HepG2 (cell line): ENCODE results near the gene DCTN3. TPM values are rescaled to one million over a fixed set of nuclear protein-coding genes. Genes with fewer than 3 reads are reported as not detected.

Source experiments
- GABPA ChIP-seq, 2 experiments: IDR thresholded peaks; 2 replicates each; pipeline ENCODE4 v1.6.1; 2011 to 2016; ENCODE audit warnings: low read depth in 2 of 2, low read length in 1 of 2, missing biosample characterization in 1 of 2, missing genetic modification characterization in 1 of 2
- KAT7 ChIP-seq: IDR thresholded peaks from 2 replicates; pipeline ENCODE4 v1.6.1; 2018; ENCODE audit warnings: borderline replicate concordance, missing compliant biosample characterization
- MAF1 ChIP-seq: sonication (generic); formaldehyde crosslinking; IDR thresholded peaks from 2 replicates; pipeline ENCODE4 v1.5.0; 2020; ENCODE audit warnings: missing genetic modification reagents, borderline replicate concordance
- MTA1 ChIP-seq: sonication (generic); formaldehyde crosslinking; IDR thresholded peaks from 2 replicates; pipeline ENCODE4 v1.4.0; 2020; ENCODE audit warnings: missing genetic modification reagents, mild to moderate bottlenecking, borderline replicate concordance
- RFXANK ChIP-seq: IDR thresholded peaks from 2 replicates; pipeline ENCODE4 v1.6.1; 2016
- SOX5 ChIP-seq: IDR thresholded peaks from 2 replicates; pipeline ENCODE4 v1.6.1; 2016; ENCODE audit warnings: borderline replicate concordance
- ZNF180 ChIP-seq: sonication (generic); formaldehyde crosslinking; IDR thresholded peaks from 2 replicates; pipeline ENCODE4 v1.4.0; 2020; ENCODE audit warnings: low read depth, missing genetic modification reagents, borderline replicate concordance
- ZNF224 ChIP-seq: sonication (generic); formaldehyde crosslinking; IDR thresholded peaks from 2 replicates; pipeline ENCODE4 v1.5.0; 2020; ENCODE audit warnings: mild to moderate bottlenecking, missing genetic modification reagents
- ZNF230 ChIP-seq: sonication (generic); formaldehyde crosslinking; IDR thresholded peaks from 2 replicates; pipeline ENCODE4 v1.4.0; 2020; ENCODE audit warnings: mild to moderate bottlenecking, missing genetic modification reagents
- ZNF256 ChIP-seq: sonication (generic); formaldehyde crosslinking; conservative IDR thresholded peaks from 2 replicates; pipeline ENCODE4 v1.4.0; 2020; ENCODE audit warnings: missing genetic modification reagents
- ZNF382 ChIP-seq: sonication (generic); formaldehyde crosslinking; IDR thresholded peaks from 2 replicates; pipeline ENCODE4 v1.5.0; 2020; ENCODE audit warnings: missing genetic modification reagents, mild to moderate bottlenecking, borderline replicate concordance
- ZNF652 ChIP-seq: IDR thresholded peaks from 2 replicates; pipeline ENCODE4 v1.6.1; 2016; ENCODE audit warnings: low read depth, borderline replicate concordance
- polyA plus RNA-seq, 8 experiments: library from polyadenylated mRNA; depleted of rRNA in 3 of 8; stranded (reverse) in 7 of 8; unstranded in 1 of 8; fragments of >200 nt; fragmentation: Illumina TruSeq in 4 of 8; extraction: Trizol in 4 of 8; gene quantifications; 2 replicates each; pipeline versions ENCODE4 v1.2.1 to v1.2.3, GENCODE V29; 2011 to 2016; ENCODE audit warnings: low read depth in 4 of 8, missing spikeins in 1 of 8, mixed read lengths in 1 of 8; ENCODE audit not compliant: insufficient read depth in 1 of 8
- total RNA-seq, 5 experiments: library from RNA; depleted of rRNA; stranded (reverse); fragments of >200 nt; fragmentation: Illumina TruSeq; extraction: Trizol; gene quantifications; 2 replicates each; pipeline ENCODE4 v1.2.3, GENCODE V29; 2016; ENCODE audit warnings: low read depth in 1 of 5
- TF ChIP-seq, protein P1 (sequence below): sonication (generic); formaldehyde crosslinking; IDR thresholded peaks from 2 replicates; pipeline ENCODE4 v1.9.0; 2021; ENCODE audit warnings: mild to moderate bottlenecking, missing genetic modification reagents
- TF ChIP-seq, protein P2 (sequence below): sonication (generic); formaldehyde crosslinking; IDR thresholded peaks from 2 replicates; pipeline ENCODE4 v1.5.1; 2020; ENCODE audit warnings: mild to moderate bottlenecking, missing genetic modification reagents
- TF ChIP-seq, protein P3 (sequence below): sonication (generic); formaldehyde crosslinking; IDR thresholded peaks from 2 replicates; pipeline ENCODE4 v1.8.0; 2022; ENCODE audit warnings: low read depth, missing genetic modification reagents
- TF ChIP-seq, protein P4 (sequence below): sonication (generic); formaldehyde crosslinking; IDR thresholded peaks from 2 replicates; pipeline ENCODE4 v1.4.0; 2020; ENCODE audit warnings: mild to moderate bottlenecking, low read depth, missing genetic modification reagents

Gene DCTN3
- total and polyA plus RNA-seq, 2 of the 13 experiments (the other 11 are each of a cell fraction or from before 2014, with no cell fraction given): 27.4 to 34.5 TPM

DNA sequence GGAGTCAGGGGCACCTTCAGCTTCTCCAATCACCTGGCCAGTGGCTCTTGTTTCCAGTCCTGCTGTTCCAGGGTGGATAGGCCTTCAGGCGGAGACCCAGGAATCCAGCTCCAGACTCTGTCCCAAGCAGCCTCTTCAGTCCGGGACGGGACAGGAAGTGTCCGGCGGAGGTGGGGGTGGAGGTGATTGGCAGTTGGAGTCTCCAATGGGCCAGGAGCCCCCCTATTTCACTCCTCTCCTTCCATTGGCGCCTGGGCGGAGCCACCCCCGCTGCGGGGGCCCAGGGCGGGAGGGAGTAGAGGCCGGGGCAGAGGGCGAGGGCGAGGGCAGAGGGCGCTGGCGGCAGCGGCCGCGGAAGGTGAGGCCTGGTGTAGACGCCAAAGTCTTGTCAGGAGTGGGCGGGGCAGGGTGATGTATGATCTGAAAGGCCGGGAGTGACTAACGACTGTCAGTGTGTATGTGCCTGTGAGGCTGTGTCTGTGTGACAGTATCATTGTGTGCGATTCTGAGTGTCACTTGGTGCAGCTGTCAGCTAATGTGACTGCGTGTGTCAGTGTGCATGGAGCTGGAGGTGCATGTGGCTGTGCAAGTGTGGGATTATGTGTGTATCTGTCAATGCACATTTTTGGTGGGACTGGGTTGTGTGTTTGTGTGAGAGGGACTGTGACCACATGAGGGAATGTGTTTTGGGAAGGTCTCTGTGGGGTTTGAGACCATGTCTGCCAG, 31.7 kb upstream of the DCTN3 start, which contains the start of gene IL11RA (continued):
- TF ChIP-seq GABPA (IDR thresholded peaks at IDR 0.05; ENCODE audit: low read depth, low read length) (no peak), GABPA (CRISPR knock-in tag; IDR thresholded peaks at IDR 0.05; ENCODE audit: low read depth) (peak; percentile 87), ZNF230 (CRISPR knock-in tag) (no peak), ZNF180 (CRISPR knock-in tag) (no peak), ZNF652 (CRISPR knock-in tag) (no peak), MTA1 (CRISPR knock-in tag) (peak; percentile 73; the same call in 1 of the 2 replicates), ZNF382 (CRISPR knock-in tag) (no peak), ZNF256 (no peak), KAT7 (CRISPR knock-in tag) (peak; percentile 63; the same call in 1 of the 2 replicates), SOX5 (CRISPR knock-in tag) (peak; percentile 22; the same call in 1 of the 2 replicates), RFXANK (CRISPR knock-in tag) (0 out of 2 replicates have a peak, but pooled peaks have one; percentile 48), ZNF224 (CRISPR knock-in tag) (no peak), MAF1 (no peak)
- TF ChIP-seq, protein P1, sequence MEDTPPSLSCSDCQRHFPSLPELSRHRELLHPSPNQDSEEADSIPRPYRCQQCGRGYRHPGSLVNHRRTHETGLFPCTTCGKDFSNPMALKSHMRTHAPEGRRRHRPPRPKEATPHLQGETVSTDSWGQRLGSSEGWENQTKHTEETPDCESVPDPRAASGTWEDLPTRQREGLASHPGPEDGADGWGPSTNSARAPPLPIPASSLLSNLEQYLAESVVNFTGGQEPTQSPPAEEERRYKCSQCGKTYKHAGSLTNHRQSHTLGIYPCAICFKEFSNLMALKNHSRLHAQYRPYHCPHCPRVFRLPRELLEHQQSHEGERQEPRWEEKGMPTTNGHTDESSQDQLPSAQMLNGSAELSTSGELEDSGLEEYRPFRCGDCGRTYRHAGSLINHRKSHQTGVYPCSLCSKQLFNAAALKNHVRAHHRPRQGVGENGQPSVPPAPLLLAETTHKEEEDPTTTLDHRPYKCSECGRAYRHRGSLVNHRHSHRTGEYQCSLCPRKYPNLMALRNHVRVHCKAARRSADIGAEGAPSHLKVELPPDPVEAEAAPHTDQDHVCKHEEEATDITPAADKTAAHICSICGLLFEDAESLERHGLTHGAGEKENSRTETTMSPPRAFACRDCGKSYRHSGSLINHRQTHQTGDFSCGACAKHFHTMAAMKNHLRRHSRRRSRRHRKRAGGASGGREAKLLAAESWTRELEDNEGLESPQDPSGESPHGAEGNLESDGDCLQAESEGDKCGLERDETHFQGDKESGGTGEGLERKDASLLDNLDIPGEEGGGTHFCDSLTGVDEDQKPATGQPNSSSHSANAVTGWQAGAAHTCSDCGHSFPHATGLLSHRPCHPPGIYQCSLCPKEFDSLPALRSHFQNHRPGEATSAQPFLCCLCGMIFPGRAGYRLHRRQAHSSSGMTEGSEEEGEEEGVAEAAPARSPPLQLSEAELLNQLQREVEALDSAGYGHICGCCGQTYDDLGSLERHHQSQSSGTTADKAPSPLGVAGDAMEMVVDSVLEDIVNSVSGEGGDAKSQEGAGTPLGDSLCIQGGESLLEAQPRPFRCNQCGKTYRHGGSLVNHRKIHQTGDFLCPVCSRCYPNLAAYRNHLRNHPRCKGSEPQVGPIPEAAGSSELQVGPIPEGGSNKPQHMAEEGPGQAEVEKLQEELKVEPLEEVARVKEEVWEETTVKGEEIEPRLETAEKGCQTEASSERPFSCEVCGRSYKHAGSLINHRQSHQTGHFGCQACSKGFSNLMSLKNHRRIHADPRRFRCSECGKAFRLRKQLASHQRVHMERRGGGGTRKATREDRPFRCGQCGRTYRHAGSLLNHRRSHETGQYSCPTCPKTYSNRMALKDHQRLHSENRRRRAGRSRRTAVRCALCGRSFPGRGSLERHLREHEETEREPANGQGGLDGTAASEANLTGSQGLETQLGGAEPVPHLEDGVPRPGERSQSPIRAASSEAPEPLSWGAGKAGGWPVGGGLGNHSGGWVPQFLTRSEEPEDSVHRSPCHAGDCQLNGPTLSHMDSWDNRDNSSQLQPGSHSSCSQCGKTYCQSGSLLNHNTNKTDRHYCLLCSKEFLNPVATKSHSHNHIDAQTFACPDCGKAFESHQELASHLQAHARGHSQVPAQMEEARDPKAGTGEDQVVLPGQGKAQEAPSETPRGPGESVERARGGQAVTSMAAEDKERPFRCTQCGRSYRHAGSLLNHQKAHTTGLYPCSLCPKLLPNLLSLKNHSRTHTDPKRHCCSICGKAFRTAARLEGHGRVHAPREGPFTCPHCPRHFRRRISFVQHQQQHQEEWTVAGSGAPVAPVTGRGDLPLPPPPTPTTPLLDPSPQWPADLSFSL (CRISPR knock-in tag): peak; percentile 94
- TF ChIP-seq, protein P2, sequence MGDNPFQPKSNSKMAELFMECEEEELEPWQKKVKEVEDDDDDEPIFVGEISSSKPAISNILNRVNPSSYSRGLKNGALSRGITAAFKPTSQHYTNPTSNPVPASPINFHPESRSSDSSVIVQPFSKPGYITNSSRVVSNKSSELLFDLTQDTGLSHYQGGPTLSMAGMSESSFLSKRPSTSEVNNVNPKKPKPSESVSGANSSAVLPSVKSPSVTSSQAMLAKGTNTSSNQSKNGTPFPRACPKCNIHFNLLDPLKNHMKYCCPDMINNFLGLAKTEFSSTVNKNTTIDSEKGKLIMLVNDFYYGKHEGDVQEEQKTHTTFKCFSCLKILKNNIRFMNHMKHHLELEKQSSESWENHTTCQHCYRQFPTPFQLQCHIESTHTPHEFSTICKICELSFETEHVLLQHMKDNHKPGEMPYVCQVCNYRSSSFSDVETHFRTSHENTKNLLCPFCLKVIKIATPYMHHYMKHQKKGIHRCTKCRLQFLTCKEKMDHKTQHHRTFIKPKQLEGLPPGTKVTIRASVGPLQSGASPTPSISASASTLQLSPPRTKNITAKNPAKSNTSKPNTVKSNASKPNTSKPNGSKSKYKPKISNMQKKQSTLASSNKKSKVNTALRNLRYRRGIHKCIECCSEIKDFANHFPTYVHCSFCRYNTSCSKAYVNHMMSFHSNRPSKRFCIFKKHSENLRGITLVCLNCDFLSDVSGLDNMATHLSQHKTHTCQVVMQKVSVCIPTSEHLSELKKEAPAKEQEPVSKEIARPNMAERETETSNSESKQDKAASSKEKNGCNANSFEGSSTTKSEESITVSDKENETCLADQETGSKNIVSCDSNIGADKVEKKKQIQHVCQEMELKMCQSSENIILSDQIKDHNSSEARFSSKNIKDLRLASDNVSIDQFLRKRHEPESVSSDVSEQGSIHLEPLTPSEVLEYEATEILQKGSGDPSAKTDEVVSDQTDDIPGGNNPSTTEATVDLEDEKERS (CRISPR knock-in tag): no peak
- TF ChIP-seq, protein P3, sequence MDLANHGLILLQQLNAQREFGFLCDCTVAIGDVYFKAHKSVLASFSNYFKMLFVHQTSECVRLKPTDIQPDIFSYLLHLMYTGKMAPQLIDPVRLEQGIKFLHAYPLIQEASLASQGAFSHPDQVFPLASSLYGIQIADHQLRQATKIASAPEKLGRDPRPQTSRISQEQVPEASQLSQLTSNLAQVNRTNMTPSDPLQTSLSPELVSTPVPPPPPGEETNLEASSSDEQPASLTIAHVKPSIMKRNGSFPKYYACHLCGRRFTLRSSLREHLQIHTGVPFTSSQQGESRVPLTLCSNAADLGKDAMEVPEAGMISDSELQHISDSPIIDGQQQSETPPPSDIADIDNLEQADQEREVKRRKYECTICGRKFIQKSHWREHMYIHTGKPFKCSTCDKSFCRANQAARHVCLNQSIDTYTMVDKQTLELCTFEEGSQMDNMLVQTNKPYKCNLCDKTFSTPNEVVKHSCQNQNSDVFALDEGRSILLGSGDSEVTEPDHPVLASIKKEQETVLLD (CRISPR knock-in tag): peak; percentile 61; the same call in 1 of the 2 replicates
- TF ChIP-seq, protein P4, sequence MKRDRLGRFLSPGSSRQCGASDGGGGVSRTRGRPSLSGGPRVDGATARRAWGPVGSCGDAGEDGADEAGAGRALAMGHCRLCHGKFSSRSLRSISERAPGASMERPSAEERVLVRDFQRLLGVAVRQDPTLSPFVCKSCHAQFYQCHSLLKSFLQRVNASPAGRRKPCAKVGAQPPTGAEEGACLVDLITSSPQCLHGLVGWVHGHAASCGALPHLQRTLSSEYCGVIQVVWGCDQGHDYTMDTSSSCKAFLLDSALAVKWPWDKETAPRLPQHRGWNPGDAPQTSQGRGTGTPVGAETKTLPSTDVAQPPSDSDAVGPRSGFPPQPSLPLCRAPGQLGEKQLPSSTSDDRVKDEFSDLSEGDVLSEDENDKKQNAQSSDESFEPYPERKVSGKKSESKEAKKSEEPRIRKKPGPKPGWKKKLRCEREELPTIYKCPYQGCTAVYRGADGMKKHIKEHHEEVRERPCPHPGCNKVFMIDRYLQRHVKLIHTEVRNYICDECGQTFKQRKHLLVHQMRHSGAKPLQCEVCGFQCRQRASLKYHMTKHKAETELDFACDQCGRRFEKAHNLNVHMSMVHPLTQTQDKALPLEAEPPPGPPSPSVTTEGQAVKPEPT (CRISPR knock-in tag): no peak
